Ishikawa (cell line): ENCODE measurements around the gene PPFIBP1.

Source experiments
- CEBPB ChIP-seq: IDR thresholded peaks from 2 replicates; pipeline ENCODE4 v1.6.1; 2012
- CREB1 ChIP-seq: IDR thresholded peaks from 2 replicates; pipeline ENCODE4 v1.6.1; 2012; ENCODE audit warnings: low read depth
- EGR1 ChIP-seq: IDR thresholded peaks from 2 replicates; pipeline ENCODE4 v1.6.1; 2012
- EP300 ChIP-seq: IDR thresholded peaks from 2 replicates; pipeline ENCODE4 v1.6.1; 2012; ENCODE audit warnings: borderline replicate concordance
- FOXM1 ChIP-seq: IDR thresholded peaks from 2 replicates; pipeline ENCODE4 v1.6.1; 2012; ENCODE audit warnings: low read depth, borderline replicate concordance
- NFIC ChIP-seq: IDR thresholded peaks from 2 replicates; pipeline ENCODE4 v1.6.1; 2012
- RAD21 ChIP-seq: IDR thresholded peaks from 2 replicates; pipeline ENCODE4 v1.6.1; 2012; ENCODE audit warnings: low read depth
- TAF1 ChIP-seq: IDR thresholded peaks from 2 replicates; pipeline ENCODE4 v1.6.1; 2012; ENCODE audit warnings: low read depth, mild to moderate bottlenecking
- TCF12 ChIP-seq: IDR thresholded peaks from 2 replicates; pipeline ENCODE4 v1.6.1; 2012; ENCODE audit warnings: low read depth
- TEAD4 ChIP-seq: IDR thresholded peaks from 2 replicates; pipeline ENCODE4 v1.6.1; 2012
- YY1 ChIP-seq: IDR thresholded peaks from 2 replicates; pipeline ENCODE4 v1.6.1; 2012; ENCODE audit warnings: low read depth
- ZBTB7A ChIP-seq: IDR thresholded peaks from 2 replicates; pipeline ENCODE4 v1.6.1; 2012; ENCODE audit warnings: low read depth
- TF ChIP-seq, protein P1 (sequence below): IDR thresholded peaks from 2 replicates; pipeline ENCODE4 v1.6.1; 2012
- TF ChIP-seq, protein P2 (sequence below): IDR thresholded peaks from 2 replicates; pipeline ENCODE4 v1.6.1; 2012; ENCODE audit warnings: low read depth, mild to moderate bottlenecking
- TF ChIP-seq, protein P3 (sequence below): IDR thresholded peaks from 2 replicates; pipeline ENCODE4 v1.6.1; 2012

Gene PPFIBP1

DNA sequence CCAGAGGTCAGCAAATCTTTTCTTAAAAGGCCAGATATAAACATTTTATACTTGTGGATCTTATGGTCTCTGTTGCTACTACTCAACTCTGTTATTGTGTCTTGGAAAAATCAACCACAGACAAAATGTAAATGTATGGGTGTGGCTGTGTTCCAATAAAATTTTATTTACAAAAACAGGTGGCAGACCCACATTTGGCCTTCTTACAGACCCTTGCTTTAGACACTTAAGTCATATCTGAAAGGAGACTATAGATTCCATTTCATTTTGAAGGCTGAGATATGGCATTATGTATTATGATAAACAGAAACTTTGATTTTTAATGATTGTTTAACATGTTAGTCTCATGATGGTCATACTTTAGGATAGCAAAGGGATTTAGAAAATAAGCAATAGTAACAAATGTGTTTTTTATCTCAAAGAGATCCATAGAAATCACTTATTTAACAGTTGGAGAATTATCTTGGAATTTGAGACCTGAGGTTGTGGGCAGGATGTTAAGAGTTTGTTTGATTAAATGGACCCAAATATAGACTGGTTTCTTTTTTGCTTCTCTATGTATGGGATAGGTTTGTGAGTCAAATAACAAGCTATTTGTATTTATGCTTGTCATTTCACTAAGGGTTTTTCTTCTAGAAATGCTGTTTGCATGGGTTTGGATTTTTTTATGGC, 51.2 kb downstream of the PPFIBP1 start:
- TF ChIP-seq YY1, result no peak
- TF ChIP-seq RAD21, result no peak
- no peak for TF ChIP-seq TAF1
- TF ChIP-seq EP300, result no peak
- TF ChIP-seq NFIC, result no peak
- no peak for TF ChIP-seq EGR1
- TF ChIP-seq, protein P1, sequence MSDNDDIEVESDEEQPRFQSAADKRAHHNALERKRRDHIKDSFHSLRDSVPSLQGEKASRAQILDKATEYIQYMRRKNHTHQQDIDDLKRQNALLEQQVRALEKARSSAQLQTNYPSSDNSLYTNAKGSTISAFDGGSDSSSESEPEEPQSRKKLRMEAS, result no peak
- TF ChIP-seq CREB1, result no peak
- no peak for TF ChIP-seq TCF12
- no peak for TF ChIP-seq CEBPB
- no peak for TF ChIP-seq ZBTB7A
- no peak for TF ChIP-seq TEAD4
- no peak for TF ChIP-seq FOXM1

DNA sequence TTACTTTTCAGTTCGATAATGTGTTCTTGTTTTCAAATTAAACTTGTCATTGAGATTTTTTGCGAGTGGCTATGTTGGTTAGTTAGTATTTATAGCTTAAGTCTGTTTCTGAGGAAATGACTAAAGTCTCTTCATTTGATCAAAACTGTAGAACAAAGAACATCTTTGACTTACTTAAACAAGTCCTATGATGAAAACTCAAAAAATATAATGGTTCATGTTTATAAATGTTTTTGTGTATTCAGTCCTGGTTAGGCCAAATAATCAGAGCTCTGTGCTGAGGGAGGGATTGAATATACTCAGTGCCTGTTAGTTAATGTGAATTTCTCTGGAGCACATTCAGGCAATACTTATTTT, 51.7 kb downstream of the PPFIBP1 start:
- TF ChIP-seq, protein P1, result no peak
- TF ChIP-seq EGR1, result no peak
- no peak for TF ChIP-seq YY1
- no peak for TF ChIP-seq CREB1

DNA sequence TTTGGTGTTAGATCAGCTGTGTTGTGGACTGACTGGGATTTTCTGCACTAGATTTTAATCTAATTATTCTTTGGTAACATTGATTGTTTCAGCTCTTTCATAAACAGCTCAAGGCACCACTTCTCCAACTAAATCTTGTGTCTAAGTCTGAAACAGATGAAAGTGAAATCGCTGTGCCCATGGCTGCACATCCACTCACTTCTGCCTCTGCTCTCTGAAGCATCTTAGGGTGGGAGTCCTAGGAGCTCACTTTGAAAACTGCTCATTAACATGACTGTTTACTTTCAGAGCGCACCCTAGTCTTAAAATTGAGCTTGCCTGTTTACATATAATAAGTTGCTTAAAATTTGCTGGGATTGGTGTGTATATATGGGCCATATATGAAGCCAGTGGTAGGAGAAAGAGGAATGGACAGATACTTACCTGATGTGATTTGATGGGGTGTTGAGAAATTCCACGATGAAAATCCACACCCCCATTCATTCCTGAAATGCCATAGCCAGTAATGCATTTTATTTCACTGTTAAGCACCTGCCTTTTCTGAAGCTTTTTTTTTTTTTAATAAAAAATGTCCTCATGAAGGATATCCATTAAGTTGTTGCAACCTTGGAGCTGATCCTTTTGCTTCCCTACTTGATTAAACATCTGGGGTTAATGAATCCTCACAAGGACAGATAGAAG, 52.8 kb downstream of the PPFIBP1 start:
- TF ChIP-seq CEBPB, result peak; percentile 83
- TF ChIP-seq TEAD4, result peak; percentile 94
- TF ChIP-seq CREB1, result no peak
- peak; percentile 58; the same call in 1 of the 2 replicates for TF ChIP-seq EP300
- TF ChIP-seq FOXM1, result no peak
- TF ChIP-seq YY1, result no peak
- no peak for TF ChIP-seq RAD21

DNA sequence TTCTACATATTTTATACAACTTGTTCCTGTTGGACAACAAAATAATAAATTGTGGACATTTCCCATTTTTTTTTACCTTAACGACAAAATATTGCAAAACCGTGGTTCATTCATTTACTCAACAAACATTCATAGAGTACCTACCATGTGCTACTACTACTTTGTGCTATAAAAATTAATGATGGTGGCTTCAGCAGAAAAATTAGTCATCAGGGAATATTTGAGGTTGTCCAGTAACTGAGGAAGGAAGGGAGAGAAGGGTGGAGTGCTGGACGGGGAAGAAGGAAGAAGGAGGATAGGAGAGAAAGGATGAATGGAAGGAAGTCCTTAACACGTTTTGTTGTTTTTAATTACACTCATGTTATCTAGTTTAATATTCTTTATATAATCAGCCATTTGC, 53.7 kb downstream of the PPFIBP1 start:
- TF ChIP-seq TEAD4 (no peak), ZBTB7A (no peak), CREB1 (no peak)
- TF ChIP-seq, protein P2, sequence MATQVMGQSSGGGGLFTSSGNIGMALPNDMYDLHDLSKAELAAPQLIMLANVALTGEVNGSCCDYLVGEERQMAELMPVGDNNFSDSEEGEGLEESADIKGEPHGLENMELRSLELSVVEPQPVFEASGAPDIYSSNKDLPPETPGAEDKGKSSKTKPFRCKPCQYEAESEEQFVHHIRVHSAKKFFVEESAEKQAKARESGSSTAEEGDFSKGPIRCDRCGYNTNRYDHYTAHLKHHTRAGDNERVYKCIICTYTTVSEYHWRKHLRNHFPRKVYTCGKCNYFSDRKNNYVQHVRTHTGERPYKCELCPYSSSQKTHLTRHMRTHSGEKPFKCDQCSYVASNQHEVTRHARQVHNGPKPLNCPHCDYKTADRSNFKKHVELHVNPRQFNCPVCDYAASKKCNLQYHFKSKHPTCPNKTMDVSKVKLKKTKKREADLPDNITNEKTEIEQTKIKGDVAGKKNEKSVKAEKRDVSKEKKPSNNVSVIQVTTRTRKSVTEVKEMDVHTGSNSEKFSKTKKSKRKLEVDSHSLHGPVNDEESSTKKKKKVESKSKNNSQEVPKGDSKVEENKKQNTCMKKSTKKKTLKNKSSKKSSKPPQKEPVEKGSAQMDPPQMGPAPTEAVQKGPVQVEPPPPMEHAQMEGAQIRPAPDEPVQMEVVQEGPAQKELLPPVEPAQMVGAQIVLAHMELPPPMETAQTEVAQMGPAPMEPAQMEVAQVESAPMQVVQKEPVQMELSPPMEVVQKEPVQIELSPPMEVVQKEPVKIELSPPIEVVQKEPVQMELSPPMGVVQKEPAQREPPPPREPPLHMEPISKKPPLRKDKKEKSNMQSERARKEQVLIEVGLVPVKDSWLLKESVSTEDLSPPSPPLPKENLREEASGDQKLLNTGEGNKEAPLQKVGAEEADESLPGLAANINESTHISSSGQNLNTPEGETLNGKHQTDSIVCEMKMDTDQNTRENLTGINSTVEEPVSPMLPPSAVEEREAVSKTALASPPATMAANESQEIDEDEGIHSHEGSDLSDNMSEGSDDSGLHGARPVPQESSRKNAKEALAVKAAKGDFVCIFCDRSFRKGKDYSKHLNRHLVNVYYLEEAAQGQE, result no peak

DNA sequence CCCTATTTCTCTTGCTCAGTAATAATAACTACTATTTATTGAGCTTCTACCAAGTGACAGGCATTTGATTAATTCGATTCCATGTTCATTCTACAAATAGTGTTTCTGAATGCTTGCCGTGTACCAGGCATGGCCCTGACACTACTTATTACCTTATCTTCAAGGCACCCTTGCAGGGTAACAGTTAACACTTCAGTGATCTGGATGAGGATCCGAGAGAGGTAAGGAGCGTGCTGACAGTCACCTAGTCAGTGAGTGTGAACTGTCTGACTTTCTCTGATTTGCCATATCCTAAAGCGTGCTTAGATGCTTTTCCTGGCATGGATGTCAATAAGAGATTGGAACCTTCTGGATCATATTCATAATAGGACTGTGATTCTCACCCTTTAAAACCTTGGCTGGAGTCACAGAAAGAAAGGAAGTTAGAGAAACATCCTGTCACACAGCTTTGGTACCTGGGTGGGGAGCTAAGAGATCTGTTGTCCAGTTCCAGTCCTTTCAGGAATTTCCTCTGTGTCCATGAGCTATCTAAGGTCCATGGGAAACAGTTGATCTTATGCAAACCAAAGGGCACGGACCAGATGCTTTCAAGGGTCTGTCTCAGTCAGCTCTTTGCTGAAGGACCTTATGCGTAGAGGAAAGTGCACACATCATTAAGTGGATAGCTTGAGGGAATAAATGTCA, 54.8 kb downstream of the PPFIBP1 start:
- no peak for TF ChIP-seq CEBPB
- TF ChIP-seq FOXM1, result no peak
- no peak for TF ChIP-seq EP300
- no peak for TF ChIP-seq TAF1
- TF ChIP-seq RAD21, result no peak
- TF ChIP-seq EGR1, result no peak
- TF ChIP-seq, protein P1, result no peak
- TF ChIP-seq, protein P2, result no peak
- no peak for TF ChIP-seq CREB1
- TF ChIP-seq TCF12, result no peak
- TF ChIP-seq, protein P3, sequence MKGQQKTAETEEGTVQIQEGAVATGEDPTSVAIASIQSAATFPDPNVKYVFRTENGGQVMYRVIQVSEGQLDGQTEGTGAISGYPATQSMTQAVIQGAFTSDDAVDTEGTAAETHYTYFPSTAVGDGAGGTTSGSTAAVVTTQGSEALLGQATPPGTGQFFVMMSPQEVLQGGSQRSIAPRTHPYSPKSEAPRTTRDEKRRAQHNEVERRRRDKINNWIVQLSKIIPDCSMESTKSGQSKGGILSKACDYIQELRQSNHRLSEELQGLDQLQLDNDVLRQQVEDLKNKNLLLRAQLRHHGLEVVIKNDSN, result no peak
- TF ChIP-seq ZBTB7A, result no peak
- TF ChIP-seq NFIC, result no peak
- TF ChIP-seq YY1, result no peak
- no peak for TF ChIP-seq TEAD4
